ENCODE measurements around the gene ACTR3C. TPM values are rescaled to one million over a fixed set of nuclear protein-coding genes. Genes with fewer than 3 reads are reported as not detected.

The ACTR3C gene
- total RNA-seq, 2 experiments from 2014 or later = not detected

DNA sequence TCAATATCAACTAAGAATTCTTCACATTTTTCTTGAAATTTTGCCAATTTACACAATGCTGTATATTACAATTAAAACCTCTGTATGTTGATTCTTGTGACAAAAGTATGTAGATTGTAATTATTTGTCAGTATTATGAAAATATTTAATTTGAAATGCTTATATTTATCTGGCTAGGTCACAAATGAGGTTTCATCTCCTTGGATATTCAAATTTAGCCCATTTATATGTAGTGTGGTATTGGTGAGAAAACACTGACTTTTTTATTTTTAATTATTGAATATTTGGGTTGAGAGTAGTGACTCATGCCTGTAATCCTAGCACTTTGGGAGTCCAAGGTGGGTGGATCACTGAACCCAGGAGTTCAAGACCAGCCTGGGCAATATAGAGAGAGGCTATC, 21.0 kb upstream of the ACTR3C start:
- H3K9me3 ChIP-seq (ENCODE audit: low read length) = peaks cover 8% of the 10 kb centered on the region; the same call in 1 of the 2 replicates
- POLR2A ChIA-PET = no interaction called here
- H3K4me1 ChIP-seq (ENCODE audit: insufficient read depth, low read length, poor library complexity, severe bottlenecking) = no peaks in the 10 kb centered on the region
- BruUV-seq (replicated peaks) = no TSS peak
- no peak for DNase-seq (ENCODE audit: low spot score)
- intact Hi-C loops (cut with micrococcal nuclease; ENCODE audit: unreplicated experiment) = no loop called here
- H2AFZ ChIP-seq (ENCODE audit: low read length) = no peak overlapping the region
- no peaks in the 10 kb centered on the region for H3K36me3 ChIP-seq (ENCODE audit: insufficient read depth, low read length)
- no peak overlapping the region for H3K4me2 ChIP-seq (ENCODE audit: low read length)
- H3K27ac ChIP-seq (ENCODE audit: low read depth, low read length, poor library complexity, severe bottlenecking) = no peak overlapping the region
- no peaks in the 10 kb centered on the region for H3K79me2 ChIP-seq (ENCODE audit: insufficient read depth, low read depth, low read length)
- no peaks in the 10 kb centered on the region for H4K20me1 ChIP-seq (ENCODE audit: insufficient read depth, low read length)
- CTCF ChIA-PET (ENCODE audit: unreplicated experiment) = no interaction called here
- TF ChIP-seq, protein P1, sequence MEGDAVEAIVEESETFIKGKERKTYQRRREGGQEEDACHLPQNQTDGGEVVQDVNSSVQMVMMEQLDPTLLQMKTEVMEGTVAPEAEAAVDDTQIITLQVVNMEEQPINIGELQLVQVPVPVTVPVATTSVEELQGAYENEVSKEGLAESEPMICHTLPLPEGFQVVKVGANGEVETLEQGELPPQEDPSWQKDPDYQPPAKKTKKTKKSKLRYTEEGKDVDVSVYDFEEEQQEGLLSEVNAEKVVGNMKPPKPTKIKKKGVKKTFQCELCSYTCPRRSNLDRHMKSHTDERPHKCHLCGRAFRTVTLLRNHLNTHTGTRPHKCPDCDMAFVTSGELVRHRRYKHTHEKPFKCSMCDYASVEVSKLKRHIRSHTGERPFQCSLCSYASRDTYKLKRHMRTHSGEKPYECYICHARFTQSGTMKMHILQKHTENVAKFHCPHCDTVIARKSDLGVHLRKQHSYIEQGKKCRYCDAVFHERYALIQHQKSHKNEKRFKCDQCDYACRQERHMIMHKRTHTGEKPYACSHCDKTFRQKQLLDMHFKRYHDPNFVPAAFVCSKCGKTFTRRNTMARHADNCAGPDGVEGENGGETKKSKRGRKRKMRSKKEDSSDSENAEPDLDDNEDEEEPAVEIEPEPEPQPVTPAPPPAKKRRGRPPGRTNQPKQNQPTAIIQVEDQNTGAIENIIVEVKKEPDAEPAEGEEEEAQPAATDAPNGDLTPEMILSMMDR (conservative IDR thresholded peaks at IDR 0.05; ENCODE audit: low read length) = no peak
- TF ChIP-seq EZH2phosphoT487 (IDR thresholded peaks at IDR 0.05; ENCODE audit: borderline replicate concordance, low read depth, low read length) = no peak
- H3K4me3 ChIP-seq (ENCODE audit: low read depth, low read length, poor library complexity, severe bottlenecking) = no peak overlapping the region
- no peaks in the 10 kb centered on the region for H3K9me2 ChIP-seq (ENCODE audit: insufficient read depth, low read length)

DNA sequence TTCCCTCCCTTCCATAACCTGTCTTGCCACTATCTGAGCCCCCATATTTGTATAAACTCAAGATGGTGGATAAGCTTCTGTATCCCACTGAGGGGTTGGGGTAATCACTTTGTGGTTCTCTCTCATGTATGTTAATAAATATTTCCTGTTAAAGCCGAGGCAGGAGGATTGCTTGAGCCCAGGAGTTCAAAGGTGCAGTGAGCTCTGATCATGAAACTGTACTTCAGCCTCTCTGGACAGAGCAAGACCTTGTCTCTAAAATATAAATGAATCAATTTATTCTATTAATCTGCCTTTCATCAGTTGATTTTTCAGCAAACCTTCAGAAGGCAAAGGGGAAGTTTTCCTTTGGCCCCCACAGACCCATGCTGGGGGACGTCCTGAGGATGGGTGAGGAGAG, 19.9 kb upstream of the ACTR3C start:
- ChIA-PET CTCF (ENCODE audit: unreplicated experiment) (no interaction called here), POLR2A (no interaction called here)
- no peak overlapping the region for H3K27ac ChIP-seq (ENCODE audit: low read depth, low read length, poor library complexity, severe bottlenecking)
- H3K4me3 ChIP-seq (ENCODE audit: low read depth, low read length, poor library complexity, severe bottlenecking) = no peak overlapping the region
- TF ChIP-seq, protein P1 (conservative IDR thresholded peaks at IDR 0.05; ENCODE audit: low read length) = no peak
- TF ChIP-seq EZH2phosphoT487 (IDR thresholded peaks at IDR 0.05; ENCODE audit: borderline replicate concordance, low read depth, low read length) = no peak
- H3K36me3 ChIP-seq (ENCODE audit: insufficient read depth, low read length) = no peaks in the 10 kb centered on the region
- H4K20me1 ChIP-seq (ENCODE audit: insufficient read depth, low read length) = no peaks in the 10 kb centered on the region
- H2AFZ ChIP-seq (ENCODE audit: low read length) = no peak overlapping the region
- H3K79me2 ChIP-seq (ENCODE audit: insufficient read depth, low read depth, low read length) = no peaks in the 10 kb centered on the region
- no TSS peak for BruUV-seq (replicated peaks)
- no peak for DNase-seq (ENCODE audit: low spot score)
- no peaks in the 10 kb centered on the region for H3K9me2 ChIP-seq (ENCODE audit: insufficient read depth, low read length)
- no peaks in the 10 kb centered on the region for H3K4me1 ChIP-seq (ENCODE audit: insufficient read depth, low read length, poor library complexity, severe bottlenecking)
- H3K4me2 ChIP-seq (ENCODE audit: low read length) = no peak overlapping the region
- intact Hi-C loops (cut with micrococcal nuclease; ENCODE audit: unreplicated experiment) = no loop called here
- H3K9me3 ChIP-seq (ENCODE audit: low read length) = peaks cover 8% of the 10 kb centered on the region; the same call in 1 of the 2 replicates

DNA sequence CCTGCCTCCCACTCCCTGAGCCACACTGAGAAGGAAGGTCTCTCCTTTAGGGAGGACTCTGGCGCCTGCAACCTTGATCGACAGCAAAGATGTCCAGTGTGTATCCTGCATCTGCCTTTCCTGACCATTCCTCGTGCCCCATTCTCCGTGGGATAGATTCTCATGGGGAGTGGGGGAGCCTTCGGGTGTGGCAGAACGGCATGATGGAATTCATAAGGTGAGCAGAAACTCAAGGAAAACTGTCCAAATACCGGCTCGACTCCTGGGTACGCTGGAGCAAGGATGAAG, 18.7 kb upstream of the ACTR3C start:
- Histone ChIP-seq H3K4me3 (ENCODE audit: low read depth, low read length, poor library complexity, severe bottlenecking) (no peak overlapping the region), H3K4me1 (ENCODE audit: insufficient read depth, low read length, poor library complexity, severe bottlenecking) (no peaks in the 10 kb centered on the region), H3K79me2 (ENCODE audit: insufficient read depth, low read depth, low read length) (no peaks in the 10 kb centered on the region), H3K36me3 (ENCODE audit: insufficient read depth, low read length) (no peaks in the 10 kb centered on the region), H3K27ac (ENCODE audit: low read depth, low read length, poor library complexity, severe bottlenecking) (no peak overlapping the region), H3K4me2 (ENCODE audit: low read length) (no peak overlapping the region), H2AFZ (ENCODE audit: low read length) (no peak overlapping the region), H3K9me3 (ENCODE audit: low read length) (peaks cover 8% of the 10 kb centered on the region; the same call in 1 of the 2 replicates), H3K9me2 (ENCODE audit: insufficient read depth, low read length) (no peaks in the 10 kb centered on the region), H4K20me1 (ENCODE audit: insufficient read depth, low read length) (no peaks in the 10 kb centered on the region)
- no TSS peak for BruUV-seq (replicated peaks)
- intact Hi-C loops (cut with micrococcal nuclease; ENCODE audit: unreplicated experiment) = no loop called here
- DNase-seq (ENCODE audit: low spot score) = no peak
- CTCF ChIA-PET (ENCODE audit: unreplicated experiment) = no interaction called here
- no peak for TF ChIP-seq EZH2phosphoT487 (IDR thresholded peaks at IDR 0.05; ENCODE audit: borderline replicate concordance, low read depth, low read length)
- TF ChIP-seq, protein P1 (conservative IDR thresholded peaks at IDR 0.05; ENCODE audit: low read length) = no peak
- POLR2A ChIA-PET = no interaction called here
